ENCODE data around the gene ITFG2. TPM values are rescaled to one million over a fixed set of nuclear protein-coding genes. Genes with fewer than 3 reads are reported as not detected.
A peak's percentile ranks its signal among the peaks of the same experiment; 100 is the strongest.

Gene ITFG2
- total RNA-seq, 4 donors from 2014 or later: 34.5 to 45.0 (median 36.9) TPM

DNA sequence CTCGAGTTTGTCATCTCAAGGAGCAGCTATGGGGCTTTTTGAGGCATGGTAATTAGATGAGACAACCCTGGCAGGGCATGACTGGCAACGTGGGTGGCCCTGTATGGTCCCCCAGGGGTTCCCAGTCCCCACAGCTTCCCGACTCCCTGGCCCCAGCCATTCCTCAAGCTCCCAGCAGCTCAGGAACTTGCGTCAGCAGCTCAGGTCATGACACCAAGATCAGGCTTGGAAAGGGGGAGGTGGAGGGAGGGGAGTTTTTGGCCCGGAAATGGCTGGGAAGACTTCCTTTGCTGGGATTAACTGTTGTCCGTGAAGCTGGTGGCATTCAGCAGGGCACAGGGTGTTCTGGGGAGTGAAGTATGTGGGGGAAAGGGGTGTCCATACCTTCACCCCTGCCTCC, 32.8 kb downstream of the ITFG2 start:
- no peaks in the 10 kb centered on the region for H3K9me3 ChIP-seq
- H3K4me1 ChIP-seq: peaks cover 0 to 64% (median 7%) of the 10 kb centered on the region in 4 donors
- peak in 1 of 2 donors; percentile 60 for TF ChIP-seq EP300 (IDR thresholded peaks at IDR 0.05)
- no peak for TF ChIP-seq POLR2A (IDR thresholded peaks at IDR 0.05)
- WGBS, 2 donors: 9 to 23% methylated on average over 5 to 6 of the region's 6 CpGs
- no peaks in the 10 kb centered on the region for H3K27me3 ChIP-seq
- H3K27ac ChIP-seq: peak overlapping the region; percentile 59 to 91 (median 71)
- DNase-seq (ENCODE audit: low spot score in 2 of 2): no peak
- no peaks in the 10 kb centered on the region for H3K36me3 ChIP-seq
- no peak overlapping the region for H3K4me3 ChIP-seq

DNA sequence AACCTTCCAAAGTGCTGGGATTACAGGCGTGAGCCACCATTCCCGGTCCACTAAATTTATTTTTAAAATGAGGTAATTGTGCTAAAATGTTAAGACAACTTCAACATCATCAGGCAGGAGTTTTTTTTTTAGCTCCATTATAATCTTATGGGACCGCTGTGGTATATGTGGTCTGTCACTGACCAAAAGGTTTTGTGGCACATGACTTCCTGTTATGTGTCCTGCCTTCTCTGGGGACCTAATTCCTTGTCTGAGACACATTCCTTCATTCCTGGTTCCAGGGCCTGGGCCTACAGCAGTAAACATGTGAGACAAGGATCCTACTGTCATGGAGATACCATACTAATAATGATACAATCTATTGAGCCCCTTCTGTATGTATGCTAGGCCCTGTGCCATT, 39.5 kb downstream of the ITFG2 start:
- DNase-seq (ENCODE audit: low spot score in 2 of 2): no peak
- Histone ChIP-seq H3K9me3 (no peaks in the 10 kb centered on the region), H3K27me3 (no peaks in the 10 kb centered on the region), H3K27ac (no peak overlapping the region), H3K36me3 (no peaks in the 10 kb centered on the region), H3K4me3 (no peak overlapping the region), H3K4me1 (peaks cover 0 to 29% (median 3%) of the 10 kb centered on the region in 4 donors)
- 87 to 91% methylated on average over 3 of the region's 3 CpGs for whole genome bisulfite sequencing, 2 donors
- TF ChIP-seq POLR2A (IDR thresholded peaks at IDR 0.05): no peak
- no peak for TF ChIP-seq EP300 (IDR thresholded peaks at IDR 0.05)
- TF ChIP-seq, protein P1, sequence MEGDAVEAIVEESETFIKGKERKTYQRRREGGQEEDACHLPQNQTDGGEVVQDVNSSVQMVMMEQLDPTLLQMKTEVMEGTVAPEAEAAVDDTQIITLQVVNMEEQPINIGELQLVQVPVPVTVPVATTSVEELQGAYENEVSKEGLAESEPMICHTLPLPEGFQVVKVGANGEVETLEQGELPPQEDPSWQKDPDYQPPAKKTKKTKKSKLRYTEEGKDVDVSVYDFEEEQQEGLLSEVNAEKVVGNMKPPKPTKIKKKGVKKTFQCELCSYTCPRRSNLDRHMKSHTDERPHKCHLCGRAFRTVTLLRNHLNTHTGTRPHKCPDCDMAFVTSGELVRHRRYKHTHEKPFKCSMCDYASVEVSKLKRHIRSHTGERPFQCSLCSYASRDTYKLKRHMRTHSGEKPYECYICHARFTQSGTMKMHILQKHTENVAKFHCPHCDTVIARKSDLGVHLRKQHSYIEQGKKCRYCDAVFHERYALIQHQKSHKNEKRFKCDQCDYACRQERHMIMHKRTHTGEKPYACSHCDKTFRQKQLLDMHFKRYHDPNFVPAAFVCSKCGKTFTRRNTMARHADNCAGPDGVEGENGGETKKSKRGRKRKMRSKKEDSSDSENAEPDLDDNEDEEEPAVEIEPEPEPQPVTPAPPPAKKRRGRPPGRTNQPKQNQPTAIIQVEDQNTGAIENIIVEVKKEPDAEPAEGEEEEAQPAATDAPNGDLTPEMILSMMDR (IDR thresholded peaks at IDR 0.05): no peak

DNA sequence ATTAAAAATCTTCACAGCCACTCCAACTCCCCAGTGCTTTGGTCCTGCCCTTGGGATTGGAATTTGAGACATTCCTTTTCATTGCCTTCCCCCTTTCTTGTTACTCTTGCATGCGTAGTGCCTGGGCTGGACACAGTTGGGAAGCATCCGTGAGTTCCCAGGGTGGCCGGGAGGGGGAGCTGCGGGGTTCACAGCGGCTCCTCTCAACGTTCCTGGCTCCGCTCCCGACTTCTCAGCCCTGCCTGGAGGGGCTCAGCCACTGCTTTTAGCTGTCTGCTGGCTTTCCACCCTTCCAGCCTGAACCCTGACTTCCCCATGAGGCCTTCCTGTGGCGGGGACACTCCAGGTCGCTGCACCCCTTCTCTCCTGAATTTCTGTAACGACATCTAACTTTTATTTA, 41.2 kb downstream of the ITFG2 start:
- 11 to 16% methylated on average over 11 of the region's 11 CpGs for WGBS, 2 donors

DNA sequence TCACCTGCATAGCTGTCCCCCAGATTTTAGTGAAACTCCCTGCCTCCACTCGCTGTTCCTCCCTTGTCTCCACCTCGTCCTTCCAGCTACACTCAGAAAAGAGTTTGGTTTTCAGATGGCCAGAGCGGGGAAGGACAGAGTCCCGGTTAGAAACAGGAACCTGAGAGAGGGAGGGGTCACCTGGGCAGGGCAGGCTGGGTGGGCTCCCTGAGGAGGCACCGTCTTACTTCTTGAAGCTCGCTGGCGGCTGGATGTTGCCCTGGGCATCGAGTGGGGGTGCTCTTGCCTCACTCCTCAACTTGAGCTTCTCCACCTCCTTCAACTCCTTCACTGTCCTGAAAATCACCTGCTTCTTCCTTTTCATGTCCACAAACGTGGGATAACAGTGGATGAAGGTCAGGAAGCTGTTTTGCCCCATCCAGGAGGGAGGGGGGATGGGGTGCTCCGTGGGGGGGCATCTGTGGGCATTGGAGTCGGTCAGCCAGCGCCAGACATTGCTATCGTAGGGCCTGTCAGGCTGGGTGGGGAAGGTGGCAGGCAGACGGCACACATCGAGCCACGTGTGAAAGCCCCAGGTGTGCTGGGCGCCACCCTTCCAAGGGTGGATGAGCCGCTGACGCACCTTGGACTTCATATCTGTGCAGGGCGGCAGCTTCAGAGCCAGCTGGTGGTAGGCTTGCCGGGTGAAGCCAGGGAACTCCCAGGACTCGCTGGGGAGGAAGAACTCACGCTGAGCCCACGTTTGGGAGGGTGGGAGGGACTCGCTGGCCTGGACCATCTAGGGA, 42.4 kb downstream of the ITFG2 start:
- no peak overlapping the region for H3K27ac ChIP-seq
- H3K4me3 ChIP-seq: no peak overlapping the region
- no peaks in the 10 kb centered on the region for H3K9me3 ChIP-seq
- no peak for DNase-seq (ENCODE audit: low spot score in 2 of 2)
- 83 to 89% methylated on average over 22 to 25 of the region's 25 CpGs for WGBS, 2 donors
- peaks cover 0 to 8% (median 0%) of the 10 kb centered on the region in 3 donors for H3K36me3 ChIP-seq
- H3K4me1 ChIP-seq: peaks cover 0 to 19% (median 0%) of the 10 kb centered on the region in 4 donors
- no peaks in the 10 kb centered on the region for H3K27me3 ChIP-seq
- TF ChIP-seq POLR2A (IDR thresholded peaks at IDR 0.05) (no peak), EP300 (IDR thresholded peaks at IDR 0.05) (no peak)
- TF ChIP-seq, protein P1 (IDR thresholded peaks at IDR 0.05): no peak

More for the DNA sequence above, 41.2 kb downstream of the ITFG2 start:
- Histone ChIP-seq H3K9me3 (no peaks in the 10 kb centered on the region), H3K4me1 (peaks cover 0 to 29% (median 3%) of the 10 kb centered on the region in 4 donors), H3K4me3 (no peak overlapping the region), H3K36me3 (peaks cover 0 to 5% (median 0%) of the 10 kb centered on the region in 3 donors), H3K27ac (peak overlapping the region in 1 of 4 donors; percentile 57), H3K27me3 (no peaks in the 10 kb centered on the region)
- TF ChIP-seq, protein P1 (IDR thresholded peaks at IDR 0.05): peak; percentile 68 to 85 (median 80)
- TF ChIP-seq EP300 (IDR thresholded peaks at IDR 0.05): no peak
- DNase-seq (ENCODE audit: low spot score in 2 of 2): peak; percentile 69 to 82

DNA sequence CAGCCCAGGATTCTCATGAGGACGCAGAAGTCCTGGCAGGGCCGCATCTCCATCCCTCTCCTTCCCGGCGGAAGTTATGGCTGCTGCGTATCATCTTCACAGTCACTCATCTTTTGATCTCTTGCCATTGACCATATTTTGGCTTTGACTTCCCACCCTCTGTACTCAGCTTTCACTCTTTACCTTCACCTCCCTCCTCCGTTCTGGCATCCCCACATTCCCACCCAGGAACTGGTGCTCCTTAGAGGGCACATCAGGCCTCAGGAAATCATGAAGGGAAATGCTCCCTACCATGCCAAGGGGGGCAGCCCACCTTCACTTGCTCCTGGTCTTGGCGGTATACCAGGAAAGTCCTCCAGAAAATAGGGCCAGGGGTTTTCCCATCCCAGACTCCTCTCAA, 43.1 kb downstream of the ITFG2 start:
- WGBS, 2 donors: 86 to 95% methylated on average over 7 of the region's 7 CpGs
- H3K36me3 ChIP-seq: peaks cover 0 to 8% (median 0%) of the 10 kb centered on the region in 3 donors
- TF ChIP-seq, protein P1 (IDR thresholded peaks at IDR 0.05): no peak
- no peak for TF ChIP-seq POLR2A (IDR thresholded peaks at IDR 0.05)
- TF ChIP-seq EP300 (IDR thresholded peaks at IDR 0.05): no peak
- H3K27ac ChIP-seq: no peak overlapping the region
- no peak for DNase-seq (ENCODE audit: low spot score in 2 of 2)
- H3K27me3 ChIP-seq: no peaks in the 10 kb centered on the region
- peaks cover 0 to 14% (median 0%) of the 10 kb centered on the region in 4 donors for H3K4me1 ChIP-seq
- no peak overlapping the region for H3K4me3 ChIP-seq
- no peaks in the 10 kb centered on the region for H3K9me3 ChIP-seq
